Measurements from ENCODE around the gene ATPAF2.

ATPAF2 gene

DNA sequence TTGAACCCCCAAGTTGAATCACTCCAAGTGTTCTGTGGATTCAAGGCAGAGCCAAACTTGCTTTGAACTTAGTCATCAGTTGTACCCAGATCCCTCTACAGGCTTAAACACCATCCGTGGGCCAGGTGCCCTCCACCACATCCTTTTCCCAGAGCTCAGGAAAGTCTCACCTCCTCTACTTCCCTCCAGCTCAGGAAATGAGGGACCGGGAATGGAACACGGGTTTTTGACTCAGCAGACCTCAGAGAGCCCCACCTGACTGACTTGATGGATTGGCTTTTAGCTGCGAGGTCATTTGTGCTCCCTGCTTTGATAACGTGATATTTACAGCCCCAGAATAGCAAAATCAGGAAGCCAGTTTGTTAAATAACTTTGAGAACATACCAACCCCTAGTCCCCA, 20.3 kb upstream of the ATPAF2 start:
- Histone ChIP-seq H3K36me3 (ENCODE audit: insufficient read depth, low read length) (peaks cover 54% of the 10 kb centered on the region), H3F3A (ENCODE audit: insufficient read depth, low read length) (no peaks in the 10 kb centered on the region), H3K9me2 (ENCODE audit: low read depth, low read length) (no peaks in the 10 kb centered on the region), H4K20me1 (ENCODE audit: insufficient read depth, low read length) (no peaks in the 10 kb centered on the region), H3K9me3 (ENCODE audit: low read length) (no peaks in the 10 kb centered on the region), H3K27ac (ENCODE audit: low read depth, low read length, poor library complexity, severe bottlenecking) (no peak overlapping the region), H3K9ac (ENCODE audit: low read length) (no peak overlapping the region), H3K27me3 (ENCODE audit: insufficient read depth, low read length) (no peaks in the 10 kb centered on the region), H3K4me1 (ENCODE audit: insufficient read depth, low read length, severe bottlenecking) (no peaks in the 10 kb centered on the region), H3K4me2 (ENCODE audit: low read length) (no peak overlapping the region), H2AFZ (ENCODE audit: low read length) (no peak overlapping the region), H3K79me2 (ENCODE audit: insufficient read depth, low read length) (no peaks in the 10 kb centered on the region), H3K4me3 (ENCODE audit: low read depth, low read length, poor library complexity, severe bottlenecking) (no peak overlapping the region)
- no peak for TF ChIP-seq EZH2 (IDR thresholded peaks at IDR 0.05; ENCODE audit: borderline replicate concordance, low read length)
- TF ChIP-seq, protein P1, sequence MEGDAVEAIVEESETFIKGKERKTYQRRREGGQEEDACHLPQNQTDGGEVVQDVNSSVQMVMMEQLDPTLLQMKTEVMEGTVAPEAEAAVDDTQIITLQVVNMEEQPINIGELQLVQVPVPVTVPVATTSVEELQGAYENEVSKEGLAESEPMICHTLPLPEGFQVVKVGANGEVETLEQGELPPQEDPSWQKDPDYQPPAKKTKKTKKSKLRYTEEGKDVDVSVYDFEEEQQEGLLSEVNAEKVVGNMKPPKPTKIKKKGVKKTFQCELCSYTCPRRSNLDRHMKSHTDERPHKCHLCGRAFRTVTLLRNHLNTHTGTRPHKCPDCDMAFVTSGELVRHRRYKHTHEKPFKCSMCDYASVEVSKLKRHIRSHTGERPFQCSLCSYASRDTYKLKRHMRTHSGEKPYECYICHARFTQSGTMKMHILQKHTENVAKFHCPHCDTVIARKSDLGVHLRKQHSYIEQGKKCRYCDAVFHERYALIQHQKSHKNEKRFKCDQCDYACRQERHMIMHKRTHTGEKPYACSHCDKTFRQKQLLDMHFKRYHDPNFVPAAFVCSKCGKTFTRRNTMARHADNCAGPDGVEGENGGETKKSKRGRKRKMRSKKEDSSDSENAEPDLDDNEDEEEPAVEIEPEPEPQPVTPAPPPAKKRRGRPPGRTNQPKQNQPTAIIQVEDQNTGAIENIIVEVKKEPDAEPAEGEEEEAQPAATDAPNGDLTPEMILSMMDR (IDR thresholded peaks at IDR 0.05; ENCODE audit: low read length) = no peak

DNA sequence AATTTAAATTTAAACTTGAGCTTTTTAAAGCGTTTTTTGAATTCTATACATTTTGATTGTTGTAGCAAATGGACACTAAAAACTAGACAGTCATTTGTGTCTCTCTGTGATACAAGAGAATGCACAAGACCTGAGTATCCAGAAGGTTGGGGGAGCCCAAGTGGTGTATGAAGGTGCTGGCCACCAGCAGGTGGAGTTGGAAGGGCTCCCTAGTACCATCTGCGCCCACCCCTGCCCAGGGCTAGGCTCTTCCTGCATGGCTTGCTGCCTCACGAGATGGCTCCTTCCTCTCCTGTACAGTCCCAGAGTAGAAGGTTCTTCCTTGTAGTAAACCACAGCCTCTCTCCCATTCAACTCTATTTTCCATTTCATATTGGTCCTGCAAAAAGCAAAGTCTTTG, 17.2 kb upstream of the ATPAF2 start:
- Histone ChIP-seq H3K27ac (ENCODE audit: low read depth, low read length, poor library complexity, severe bottlenecking) (no peak overlapping the region), H2AFZ (ENCODE audit: low read length) (no peak overlapping the region), H3K9ac (ENCODE audit: low read length) (no peak overlapping the region), H3F3A (ENCODE audit: insufficient read depth, low read length) (no peaks in the 10 kb centered on the region), H3K79me2 (ENCODE audit: insufficient read depth, low read length) (no peaks in the 10 kb centered on the region), H3K4me1 (ENCODE audit: insufficient read depth, low read length, severe bottlenecking) (peaks cover 15% of the 10 kb centered on the region), H3K27me3 (ENCODE audit: insufficient read depth, low read length) (no peaks in the 10 kb centered on the region), H3K36me3 (ENCODE audit: insufficient read depth, low read length) (peaks cover 36% of the 10 kb centered on the region), H3K4me2 (ENCODE audit: low read length) (no peak overlapping the region), H4K20me1 (ENCODE audit: insufficient read depth, low read length) (no peaks in the 10 kb centered on the region), H3K9me2 (ENCODE audit: low read depth, low read length) (no peaks in the 10 kb centered on the region), H3K4me3 (ENCODE audit: low read depth, low read length, poor library complexity, severe bottlenecking) (no peak overlapping the region), H3K9me3 (ENCODE audit: low read length) (no peaks in the 10 kb centered on the region)
- no peak for TF ChIP-seq EZH2 (IDR thresholded peaks at IDR 0.05; ENCODE audit: borderline replicate concordance, low read length)
- TF ChIP-seq, protein P1 (IDR thresholded peaks at IDR 0.05; ENCODE audit: low read length) = no peak

DNA sequence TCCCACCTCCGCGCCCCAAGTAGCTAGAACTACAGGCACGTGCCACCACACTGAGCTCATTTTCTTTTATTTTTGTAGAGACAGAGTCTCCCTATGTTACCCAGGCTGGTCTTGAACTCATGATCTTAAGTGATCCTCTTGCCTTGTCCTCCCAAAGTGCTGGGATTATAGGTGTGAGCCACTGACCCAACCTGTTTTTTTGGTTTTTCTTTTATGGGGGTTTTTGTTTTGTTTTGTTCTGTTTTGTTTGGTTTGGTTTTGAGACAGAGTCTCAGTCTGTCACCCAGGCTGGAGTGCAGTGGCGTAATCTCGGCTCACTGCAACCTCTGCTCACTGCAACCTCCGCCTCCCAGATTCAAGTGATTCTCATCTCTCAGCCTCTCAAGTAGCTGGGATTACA, 16.6 kb upstream of the ATPAF2 start:
- Histone ChIP-seq H4K20me1 (ENCODE audit: insufficient read depth, low read length) (no peaks in the 10 kb centered on the region), H3K27ac (ENCODE audit: low read depth, low read length, poor library complexity, severe bottlenecking) (no peak overlapping the region), H3K27me3 (ENCODE audit: insufficient read depth, low read length) (no peaks in the 10 kb centered on the region), H3K4me3 (ENCODE audit: low read depth, low read length, poor library complexity, severe bottlenecking) (no peak overlapping the region), H3K4me2 (ENCODE audit: low read length) (no peak overlapping the region), H3F3A (ENCODE audit: insufficient read depth, low read length) (no peaks in the 10 kb centered on the region), H3K79me2 (ENCODE audit: insufficient read depth, low read length) (no peaks in the 10 kb centered on the region), H3K9ac (ENCODE audit: low read length) (no peak overlapping the region), H3K4me1 (ENCODE audit: insufficient read depth, low read length, severe bottlenecking) (peaks cover 17% of the 10 kb centered on the region), H3K36me3 (ENCODE audit: insufficient read depth, low read length) (peaks cover 35% of the 10 kb centered on the region), H3K9me2 (ENCODE audit: low read depth, low read length) (no peaks in the 10 kb centered on the region), H3K9me3 (ENCODE audit: low read length) (no peaks in the 10 kb centered on the region), H2AFZ (ENCODE audit: low read length) (no peak overlapping the region)
- no peak for TF ChIP-seq EZH2 (IDR thresholded peaks at IDR 0.05; ENCODE audit: borderline replicate concordance, low read length)
- TF ChIP-seq, protein P1 (IDR thresholded peaks at IDR 0.05; ENCODE audit: low read length) = no peak

Measured in OCI-LY1 (cell line).